GM06990 (cell line): ENCODE measurements around the gene ANKRD33.

Experiments
- DNase-seq: peaks from one replicate; pipeline ENCODE4 v3.0.0-alpha.2; 2011; ENCODE audit not compliant: insufficient read length; ENCODE audit errors: extremely low read depth
- H3K27me3 ChIP-seq: replicated peaks from 2 replicates; pipeline ENCODE4 v1.6.0; 2011; ENCODE audit warnings: low read length; ENCODE audit not compliant: control insufficient read depth, insufficient read depth
- H3K36me3 ChIP-seq: 2 replicates; pipeline ENCODE4 v1.5.1; 2011; ENCODE audit warnings: low read length; ENCODE audit not compliant: control insufficient read depth, insufficient read depth
- H3K4me3 ChIP-seq: replicated peaks from 2 replicates; pipeline ENCODE4 v1.5.1; 2011; ENCODE audit warnings: low read depth, mild to moderate bottlenecking, control low read depth, low read length
- CTCF ChIP-seq: IDR thresholded peaks from 2 replicates; pipeline ENCODE4 v1.5.1; 2011; ENCODE audit warnings: low read length, control low read depth, mild to moderate bottlenecking, inconsistent platforms; ENCODE audit not compliant: insufficient read depth, poor library complexity, severe bottlenecking

ANKRD33 gene

GRCh38 chr12:51914034-51914923 lies 26.4 kb downstream of the ANKRD33 start:
- no peak for TF ChIP-seq CTCF
- DNase-seq = no peak
- Histone ChIP-seq H3K27me3 (no peaks in the 10 kb centered on the region; the same call in 1 of the 2 replicates), H3K36me3 (no peaks in the 10 kb centered on the region), H3K4me3 (no peak overlapping the region)

GRCh38 chr12:51915003-51915625 lies 27.2 kb downstream of the ANKRD33 start:
- TF ChIP-seq CTCF = no peak
- H3K36me3 ChIP-seq = no peaks in the 10 kb centered on the region
- H3K27me3 ChIP-seq = no peaks in the 10 kb centered on the region; the same call in 1 of the 2 replicates
- DNase-seq = no peak
- H3K4me3 ChIP-seq = no peak overlapping the region

- Histone ChIP-seq H3K27me3 (no peaks in the 10 kb centered on the region), H3K4me3 (no peak overlapping the region), H3K36me3 (no peaks in the 10 kb centered on the region)
- no peak for DNase-seq
- TF ChIP-seq CTCF = no peak
These were observed 28.0 kb downstream of the ANKRD33 start for GRCh38 chr12:51915951-51916350.

- H3K27me3 ChIP-seq = no peaks in the 10 kb centered on the region
- no peak overlapping the region for H3K4me3 ChIP-seq
- no peak for TF ChIP-seq CTCF
- DNase-seq = no peak
- H3K36me3 ChIP-seq = no peaks in the 10 kb centered on the region
These were observed 29.2 kb downstream of the ANKRD33 start for GRCh38 chr12:51917041-51917590.

GRCh38 chr12:51917746-51918453 lies 30.0 kb downstream of the ANKRD33 start:
- no peaks in the 10 kb centered on the region for H3K27me3 ChIP-seq
- no peaks in the 10 kb centered on the region for H3K36me3 ChIP-seq
- no peak overlapping the region for H3K4me3 ChIP-seq
- no peak for DNase-seq
- TF ChIP-seq CTCF = no peak
